Keratinocyte (primary cell): ENCODE results near the gene CCDC170. TPM values are rescaled to one million over a fixed set of nuclear protein-coding genes. Genes with fewer than 3 reads are reported as not detected.
A peak's percentile ranks its signal among the peaks of the same experiment; 100 is the strongest.
"Not testable (repeated sequence)": the region's sequence is repeated elsewhere in the genome, so short reads cannot be mapped to it uniquely, and the experiment has no call there.

Source experiments
- DNase-seq: peaks from one replicate; pipeline ENCODE4 v3.0.0-alpha.2; 2011; ENCODE audit warnings: low read depth, missing footprints, low spot score
- FAIRE-seq: peaks from 2 replicates; lab custom pipeline; 2011; peaks lifted over from hg19 to GRCh38; lab: Jason Lieb, UNC
- H2AFZ ChIP-seq: 2 replicates; pipeline ENCODE4 v1.6.0; 2012; ENCODE audit warnings: low read length, control low read depth, inconsistent platforms; ENCODE audit not compliant: control insufficient read depth
- H3K27ac ChIP-seq: 2 replicates; pipeline ENCODE4 v1.5.1; 2011; ENCODE audit warnings: low read length; ENCODE audit not compliant: control insufficient read depth, insufficient read depth
- H3K27me3 ChIP-seq: 3 replicates; pipeline ENCODE4 v1.6.0; 2011; ENCODE audit warnings: low read length; ENCODE audit not compliant: control insufficient read depth, insufficient read depth; ENCODE audit errors: extremely low read depth
- H3K36me3 ChIP-seq, 2 experiments: 2 replicates in 1 of 2; 3 replicates in 1 of 2; pipeline ENCODE4 v1.5.1; 2011; ENCODE audit warnings: low read length in 2 of 2, mild to moderate bottlenecking in 1 of 2; ENCODE audit not compliant: control insufficient read depth in 2 of 2, insufficient read depth in 2 of 2; ENCODE audit errors: extremely low read depth in 1 of 2
- H3K4me1 ChIP-seq: 3 replicates; pipeline ENCODE4 v1.5.1; 2011; ENCODE audit warnings: low read length; ENCODE audit not compliant: control insufficient read depth, insufficient read depth; ENCODE audit errors: extremely low read depth
- H3K4me2 ChIP-seq: 3 replicates; pipeline ENCODE4 v1.6.0; 2011; ENCODE audit warnings: low read depth, low read length; ENCODE audit not compliant: control insufficient read depth, insufficient read depth; ENCODE audit errors: extremely low read depth
- H3K4me3 ChIP-seq, 3 experiments: fragments of 200-600 bp in 1 of 3; sonication (generic) in 1 of 3; 2 replicates in 2 of 3; 3 replicates in 1 of 3; pipeline ENCODE4 v1.5.1; 2011 to 2016; ENCODE audit warnings: low read length in 3 of 3, mild to moderate bottlenecking in 3 of 3, control low read depth in 2 of 3, inconsistent platforms in 1 of 3, low read depth in 1 of 3, mixed read lengths in 1 of 3, mixed run types in 1 of 3, moderate library complexity in 1 of 3; ENCODE audit not compliant: control insufficient read depth in 2 of 3, insufficient read depth in 2 of 3; ENCODE audit errors: extremely low read depth in 1 of 3
- H3K79me2 ChIP-seq: 2 replicates; pipeline ENCODE4 v1.6.0; 2012; ENCODE audit warnings: low read length; ENCODE audit not compliant: control insufficient read depth, insufficient read depth
- H3K9ac ChIP-seq: 3 replicates; pipeline ENCODE4 v1.6.0; 2011; ENCODE audit warnings: low read length; ENCODE audit not compliant: control insufficient read depth, insufficient read depth; ENCODE audit errors: extremely low read depth
- H3K9me1 ChIP-seq: 3 replicates; pipeline ENCODE4 v1.6.0; 2011; ENCODE audit warnings: low read length; ENCODE audit not compliant: control insufficient read depth, insufficient read depth; ENCODE audit errors: extremely low read depth
- H3K9me3 ChIP-seq: 2 replicates; pipeline ENCODE4 v1.5.1; 2012; ENCODE audit warnings: low read depth, low read length; ENCODE audit not compliant: control insufficient read depth
- H4K20me1 ChIP-seq: 3 replicates; pipeline ENCODE4 v1.6.0; 2011; ENCODE audit warnings: low read length; ENCODE audit not compliant: control insufficient read depth, insufficient read depth; ENCODE audit errors: extremely low read depth
- CTCF ChIP-seq, 3 experiments: IDR thresholded peaks in 1 of 3; conservative IDR thresholded peaks in 1 of 3; optimal IDR thresholded peaks in 1 of 3; 2 replicates in 2 of 3; 3 replicates in 1 of 3; pipeline versions ENCODE3 to v1.5.1; 2011; ENCODE audit warnings: low read length in 3 of 3, mild to moderate bottlenecking in 3 of 3, moderate library complexity in 2 of 3, control low read depth in 1 of 3, inconsistent platforms in 1 of 3; ENCODE audit not compliant: insufficient read depth in 2 of 3; ENCODE audit errors: extremely low read depth in 1 of 3
- EZH2 ChIP-seq: IDR thresholded peaks from one replicate; pipeline ENCODE4 v1.6.1; 2012; ENCODE audit warnings: inconsistent platforms, mild to moderate bottlenecking, low read length, moderate library complexity
- dilution Hi-C: fragments of 300-500 bp; cut with MboI; formaldehyde crosslinking; loops from one replicate; pipeline ENCODE4 v1.7.0; 2020; ENCODE audit warnings: low sequenced_read_pairs; ENCODE audit not compliant: extremely low pct_ligation_motif_present
- polyA plus RNA-seq, 5 experiments: library from polyadenylated mRNA; depleted of rRNA in 3 of 5; stranded (reverse) in 3 of 5; stranded (forward) in 1 of 5; unstranded in 1 of 5; fragments of >200 nt; gene quantifications; 1 replicate in 1 of 5; 2 replicates in 3 of 5; 3 replicates in 1 of 5; pipeline versions ENCODE4 v1.2.1 to v1.2.3, GENCODE V29; 2011 to 2012; ENCODE audit warnings: missing spikeins in 2 of 5, low read depth in 1 of 5, low replicate concordance in 1 of 5

The CCDC170 gene
- polyA plus RNA-seq, 1 donor (not counting 4 experiments of a cell fraction or from before 2014, with no cell fraction given), result 0.10 TPM

GRCh38 chr6:151544453-151544852, 50.6 kb downstream of the CCDC170 start:
- H2AFZ ChIP-seq, result no peak overlapping the region
- H3K4me1 ChIP-seq, result no peaks in the 10 kb centered on the region
- no peak overlapping the region for H3K4me3 ChIP-seq
- no peak overlapping the region for H3K9ac ChIP-seq
- H4K20me1 ChIP-seq, result no peaks in the 10 kb centered on the region
- no peaks in the 10 kb centered on the region for H3K79me2 ChIP-seq
- no peaks in the 10 kb centered on the region for H3K9me1 ChIP-seq
- H3K27ac ChIP-seq, result no peak overlapping the region
- no peak for DNase-seq
- no peak for TF ChIP-seq EZH2
- TF ChIP-seq CTCF (optimal IDR thresholded peaks at IDR 0.05 in 1 of 3, IDR thresholded peaks at IDR 0.05 in 1 of 3, conservative IDR thresholded peaks at IDR 0.05 in 1 of 3; ENCODE audit: extremely low read depth in 1 of 3, insufficient read depth in 2 of 3, low read length in 3 of 3), result no peak
- dilution Hi-C loops, result no loop called here
- no peak for FAIRE-seq
- no peak overlapping the region for H3K4me2 ChIP-seq
- H3K27me3 ChIP-seq, result no peaks in the 10 kb centered on the region
- H3K9me3 ChIP-seq, result peaks cover 2% of the 10 kb centered on the region
- H3K36me3 ChIP-seq, result no peaks in the 10 kb centered on the region

- H3K27ac ChIP-seq, FAIRE-seq, H3K36me3 ChIP-seq, H3K27me3 ChIP-seq, H3K4me2 ChIP-seq, H3K9ac ChIP-seq, H2AFZ ChIP-seq, DNase-seq, H3K9me1 ChIP-seq, H3K79me2 ChIP-seq, dilution Hi-C loops, H3K4me3 ChIP-seq, H3K9me3 ChIP-seq, H4K20me1 ChIP-seq, H3K4me1 ChIP-seq: not testable (repeated sequence)
Observed at GRCh38 chr6:151544884-151545283, 51.1 kb downstream of the CCDC170 start.

DNA sequence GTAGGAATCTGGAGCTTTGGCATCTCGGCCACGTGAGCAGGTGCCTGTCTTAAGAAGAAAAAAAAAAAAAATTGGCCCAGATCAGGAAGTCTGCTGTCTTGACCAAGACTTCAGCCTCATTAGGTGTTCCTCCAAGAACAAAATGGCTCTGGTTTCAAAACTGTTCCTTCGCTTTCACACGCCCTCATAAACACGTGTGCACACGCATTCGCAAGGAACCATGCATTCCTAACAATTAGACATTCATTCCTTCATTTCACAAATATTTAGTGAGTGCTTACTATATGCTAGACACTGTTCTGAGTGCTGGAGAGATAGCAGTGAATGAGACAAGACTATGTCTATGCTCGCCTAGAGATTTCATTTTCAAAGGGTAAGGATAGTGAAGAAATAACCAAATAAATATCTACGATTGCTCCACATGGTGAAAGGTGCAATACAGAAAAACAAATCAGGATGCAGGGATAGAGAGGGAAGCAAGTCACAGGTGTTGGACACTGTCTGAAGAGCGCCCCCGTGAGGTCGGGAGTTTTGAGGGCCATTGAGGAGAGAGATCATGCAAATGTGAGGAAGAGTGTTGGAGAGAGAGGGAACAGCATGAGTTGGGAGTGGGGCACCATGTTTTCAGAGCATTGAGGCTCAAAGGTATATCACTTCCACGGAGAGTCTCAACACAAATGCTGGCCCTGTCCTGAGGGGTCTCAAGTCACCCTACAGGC, 53.3 kb downstream of the CCDC170 start:
- H3K27me3 ChIP-seq, result no peaks in the 10 kb centered on the region
- no peak overlapping the region for H2AFZ ChIP-seq
- H3K9ac ChIP-seq, result no peak overlapping the region
- H3K4me2 ChIP-seq, result no peak overlapping the region
- H3K36me3 ChIP-seq, result no peaks in the 10 kb centered on the region
- H3K4me3 ChIP-seq, result no peak overlapping the region
- H3K4me1 ChIP-seq, result no peaks in the 10 kb centered on the region
- no peak for FAIRE-seq
- H3K79me2 ChIP-seq, result no peaks in the 10 kb centered on the region
- H4K20me1 ChIP-seq, result no peaks in the 10 kb centered on the region
- DNase-seq, result no peak
- dilution Hi-C loops, result no loop called here
- H3K9me3 ChIP-seq, result no peaks in the 10 kb centered on the region
- TF ChIP-seq EZH2, result no peak
- TF ChIP-seq CTCF (optimal IDR thresholded peaks at IDR 0.05 in 1 of 3, IDR thresholded peaks at IDR 0.05 in 1 of 3, conservative IDR thresholded peaks at IDR 0.05 in 1 of 3; ENCODE audit: extremely low read depth in 1 of 3, insufficient read depth in 2 of 3, low read length in 3 of 3), result peak in 1 of 3 experiments; percentile 10
- no peak overlapping the region for H3K27ac ChIP-seq
- no peaks in the 10 kb centered on the region for H3K9me1 ChIP-seq
